Mammary epithelial cell (primary cell): ENCODE data around the gene ATG2B.

Experiments
- CTCF ChIP-seq, 2 donors: IDR thresholded peaks in 1 of 2; conservative IDR thresholded peaks in 1 of 2; 2 replicates each; pipeline ENCODE4 v1.5.1; 2011 to 2012; ENCODE audit warnings: inconsistent platforms in 2 of 2, low read length in 2 of 2, mild to moderate bottlenecking in 2 of 2, control low read depth in 1 of 2, low read depth in 1 of 2; ENCODE audit not compliant: insufficient read depth in 1 of 2; ENCODE audit errors: extremely low read depth in 1 of 2
- EZH2 ChIP-seq: IDR thresholded peaks from 2 replicates; pipeline ENCODE4 v1.6.1; 2012; ENCODE audit warnings: low read length, inconsistent platforms, borderline replicate concordance

GRCh38 chr14:96239711-96240141, 123.4 kb downstream of the ATG2B start:
- TF ChIP-seq CTCF (conservative IDR thresholded peaks at IDR 0.05 in 1 of 2, IDR thresholded peaks at IDR 0.05 in 1 of 2; ENCODE audit: extremely low read depth in 1 of 2, insufficient read depth in 1 of 2, low read depth in 1 of 2, low read length in 2 of 2) (no peak), EZH2 (no peak)
